ENCODE results near the gene MYOZ2.

Gene MYOZ2

GRCh38 chr4:119184128-119184527 is 48.5 kb downstream of the MYOZ2 start:
- Histone ChIP-seq H3F3A (ENCODE audit: insufficient read depth, low read length) (no peaks in the 10 kb centered on the region), H3K9me2 (ENCODE audit: low read depth, low read length) (no peaks in the 10 kb centered on the region), H3K4me3 (ENCODE audit: low read depth, low read length, poor library complexity, severe bottlenecking) (no peak overlapping the region), H4K20me1 (ENCODE audit: insufficient read depth, low read length) (no peaks in the 10 kb centered on the region), H3K36me3 (ENCODE audit: insufficient read depth, low read length) (no peaks in the 10 kb centered on the region), H3K9me3 (ENCODE audit: low read length) (no peaks in the 10 kb centered on the region), H3K4me1 (ENCODE audit: insufficient read depth, low read length, severe bottlenecking) (no peaks in the 10 kb centered on the region), H2AFZ (ENCODE audit: low read length) (no peak overlapping the region), H3K27me3 (ENCODE audit: insufficient read depth, low read length) (no peaks in the 10 kb centered on the region), H3K79me2 (ENCODE audit: insufficient read depth, low read length) (no peaks in the 10 kb centered on the region), H3K4me2 (ENCODE audit: low read length) (no peak overlapping the region), H3K27ac (ENCODE audit: low read depth, low read length, poor library complexity, severe bottlenecking) (no peak overlapping the region), H3K9ac (ENCODE audit: low read length) (no peak overlapping the region)
- TF ChIP-seq CTCF (IDR thresholded peaks at IDR 0.05; ENCODE audit: low read length): no peak
- no peak for TF ChIP-seq EZH2 (IDR thresholded peaks at IDR 0.05; ENCODE audit: borderline replicate concordance, low read length)

GRCh38 chr4:119189638-119190037 is 54.0 kb downstream of the MYOZ2 start:
- Histone ChIP-seq H3K79me2 (ENCODE audit: insufficient read depth, low read length) (no peaks in the 10 kb centered on the region), H3K4me2 (ENCODE audit: low read length) (no peak overlapping the region)

GRCh38 chr4:119190354-119190753 is 54.7 kb downstream of the MYOZ2 start:
- no peaks in the 10 kb centered on the region; the same call in 1 of the 2 replicates for H3F3A ChIP-seq (ENCODE audit: insufficient read depth, low read length)
- no peak overlapping the region for H2AFZ ChIP-seq (ENCODE audit: low read length)
- H3K36me3 ChIP-seq (ENCODE audit: insufficient read depth, low read length): no peaks in the 10 kb centered on the region
- H3K27ac ChIP-seq (ENCODE audit: low read depth, low read length, poor library complexity, severe bottlenecking): no peak overlapping the region
- no peaks in the 10 kb centered on the region for H3K4me1 ChIP-seq (ENCODE audit: insufficient read depth, low read length, severe bottlenecking)
- no peaks in the 10 kb centered on the region for H4K20me1 ChIP-seq (ENCODE audit: insufficient read depth, low read length)
- H3K4me2 ChIP-seq (ENCODE audit: low read length): no peak overlapping the region
- H3K9ac ChIP-seq (ENCODE audit: low read length): no peak overlapping the region
- H3K4me3 ChIP-seq (ENCODE audit: low read depth, low read length, poor library complexity, severe bottlenecking): no peak overlapping the region
- no peak for TF ChIP-seq CTCF (IDR thresholded peaks at IDR 0.05; ENCODE audit: low read length)
- no peak for TF ChIP-seq EZH2 (IDR thresholded peaks at IDR 0.05; ENCODE audit: borderline replicate concordance, low read length)
- H3K79me2 ChIP-seq (ENCODE audit: insufficient read depth, low read length): no peaks in the 10 kb centered on the region
- H3K9me3 ChIP-seq (ENCODE audit: low read length): no peaks in the 10 kb centered on the region
- no peaks in the 10 kb centered on the region for H3K9me2 ChIP-seq (ENCODE audit: low read depth, low read length)
- no peaks in the 10 kb centered on the region for H3K27me3 ChIP-seq (ENCODE audit: insufficient read depth, low read length)

More at GRCh38 chr4:119189638-119190037, 54.0 kb downstream of the MYOZ2 start:
- Histone ChIP-seq H3K9me3 (ENCODE audit: low read length) (no peaks in the 10 kb centered on the region), H3K4me3 (ENCODE audit: low read depth, low read length, poor library complexity, severe bottlenecking) (no peak overlapping the region), H2AFZ (ENCODE audit: low read length) (no peak overlapping the region), H3K9ac (ENCODE audit: low read length) (no peak overlapping the region), H3K4me1 (ENCODE audit: insufficient read depth, low read length, severe bottlenecking) (no peaks in the 10 kb centered on the region), H3K27ac (ENCODE audit: low read depth, low read length, poor library complexity, severe bottlenecking) (no peak overlapping the region), H3K27me3 (ENCODE audit: insufficient read depth, low read length) (no peaks in the 10 kb centered on the region), H3K9me2 (ENCODE audit: low read depth, low read length) (no peaks in the 10 kb centered on the region), H3F3A (ENCODE audit: insufficient read depth, low read length) (no peaks in the 10 kb centered on the region), H3K36me3 (ENCODE audit: insufficient read depth, low read length) (no peaks in the 10 kb centered on the region), H4K20me1 (ENCODE audit: insufficient read depth, low read length) (no peaks in the 10 kb centered on the region)
- TF ChIP-seq CTCF (IDR thresholded peaks at IDR 0.05; ENCODE audit: low read length): no peak
- no peak for TF ChIP-seq EZH2 (IDR thresholded peaks at IDR 0.05; ENCODE audit: borderline replicate concordance, low read length)

Data from OCI-LY1 (cell line).